ENCODE measurements around the gene RIGI. TPM values are rescaled to one million over a fixed set of nuclear protein-coding genes. Genes with fewer than 3 reads are reported as not detected.
A peak's percentile ranks its signal among the peaks of the same experiment; 100 is the strongest.
"Not testable (repeated sequence)": the region's sequence is repeated elsewhere in the genome, so short reads cannot be mapped to it uniquely, and the experiment has no call there.

Gene RIGI
- 1 to 10 TPM; 3.7 to 10.0 (median 6.8) TPM for polyA plus RNA-seq (ENCODE audit: insufficient read length in 10 of 10)
- long read RNA-seq, donor 1, full-length matches to known transcripts: 1 of 37 reads
- long read RNA-seq, donor 1, partial matches to known transcripts: 36 of 37 reads
- long read RNA-seq, donor 1, other reads (novel, unspliced or antisense): 0 of 37 reads
- long read RNA-seq, donor 2, full-length matches to known transcripts: 1 of 1 reads
- long read RNA-seq, donor 2, partial matches to known transcripts: 0 of 1 reads
- long read RNA-seq, donor 2, other reads (novel, unspliced or antisense): 0 of 1 reads
- long read RNA-seq, donor 3: 0 reads
- long read RNA-seq, donor 4, full-length matches to known transcripts: 1 of 1 reads
- long read RNA-seq, donor 4, partial matches to known transcripts: 0 of 1 reads
- long read RNA-seq, donor 4, other reads (novel, unspliced or antisense): 0 of 1 reads
- long read RNA-seq, donor 5: 0 reads
- long read RNA-seq, donor 6: 0 reads
- long read RNA-seq, donor 7, full-length matches to known transcripts: 1 of 1 reads
- long read RNA-seq, donor 7, partial matches to known transcripts: 0 of 1 reads
- long read RNA-seq, donor 7, other reads (novel, unspliced or antisense): 0 of 1 reads
- long read RNA-seq, donor 8: 0 reads
- long read RNA-seq, donor 9: 0 reads

DNA sequence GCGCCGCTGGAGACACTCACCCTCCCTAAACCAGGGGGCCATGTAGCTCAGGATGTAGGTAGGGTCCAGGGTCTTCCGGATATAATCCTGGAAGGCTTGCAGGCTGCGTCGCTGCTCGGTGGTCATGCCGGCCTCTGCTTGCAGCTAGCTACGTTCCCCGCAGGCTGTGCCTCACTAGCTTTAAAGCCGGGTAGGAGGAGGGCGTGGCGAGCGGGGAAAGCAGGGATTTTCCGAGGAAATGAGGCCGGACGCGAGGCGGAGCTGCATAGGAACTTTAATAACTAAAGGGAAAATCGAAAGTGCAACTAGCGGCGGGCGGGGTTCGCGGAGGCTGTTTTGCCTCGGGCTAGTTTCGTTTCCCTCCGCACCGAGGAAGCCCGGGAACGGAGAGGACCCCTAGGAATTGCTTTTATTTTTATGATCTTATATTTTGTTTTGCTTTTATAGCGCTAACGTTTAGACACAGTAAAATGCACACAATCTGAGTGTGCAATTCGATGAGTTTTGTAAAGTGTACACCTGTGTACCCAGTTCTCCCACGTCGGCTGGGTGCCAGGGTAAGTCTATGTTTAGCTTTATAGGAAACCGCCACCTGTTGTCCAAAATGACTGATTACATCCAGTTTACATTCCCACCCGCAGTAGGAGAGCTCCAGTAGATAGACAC is at the start of gene RIGI:
Gene RIGI, minus strand, starts transcription at position 156 of the 666 bp plus-strand sequence. Its CDS starts 30 bp downstream, at position 126.
- DNase-seq: peak; percentile 87 to 96 (median 93)

- no peak for DNase-seq
These were observed 48.9 kb upstream of the RIGI start for GRCh38 chr9:32574858-32575257.

DNA sequence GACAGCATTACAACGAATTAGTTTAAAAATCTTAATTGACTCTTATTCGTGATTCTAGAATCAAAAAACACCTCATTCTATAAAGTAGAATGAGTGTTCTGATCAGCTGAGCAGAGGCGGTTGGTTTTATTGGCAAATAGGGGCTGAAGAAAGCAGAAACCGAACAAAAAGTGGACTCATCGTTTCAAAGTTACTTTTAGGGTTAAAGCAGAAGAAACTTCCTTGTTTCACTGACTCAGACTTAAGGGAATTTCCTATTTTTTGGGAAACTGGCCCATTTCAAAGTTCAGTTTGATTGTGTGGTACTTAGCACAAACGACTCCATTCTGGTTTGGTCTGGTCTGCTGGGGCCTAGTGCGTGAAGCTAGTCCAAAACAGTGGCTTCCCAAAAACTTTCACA is 47.8 kb upstream of the RIGI start:
- no peak for DNase-seq

DNA sequence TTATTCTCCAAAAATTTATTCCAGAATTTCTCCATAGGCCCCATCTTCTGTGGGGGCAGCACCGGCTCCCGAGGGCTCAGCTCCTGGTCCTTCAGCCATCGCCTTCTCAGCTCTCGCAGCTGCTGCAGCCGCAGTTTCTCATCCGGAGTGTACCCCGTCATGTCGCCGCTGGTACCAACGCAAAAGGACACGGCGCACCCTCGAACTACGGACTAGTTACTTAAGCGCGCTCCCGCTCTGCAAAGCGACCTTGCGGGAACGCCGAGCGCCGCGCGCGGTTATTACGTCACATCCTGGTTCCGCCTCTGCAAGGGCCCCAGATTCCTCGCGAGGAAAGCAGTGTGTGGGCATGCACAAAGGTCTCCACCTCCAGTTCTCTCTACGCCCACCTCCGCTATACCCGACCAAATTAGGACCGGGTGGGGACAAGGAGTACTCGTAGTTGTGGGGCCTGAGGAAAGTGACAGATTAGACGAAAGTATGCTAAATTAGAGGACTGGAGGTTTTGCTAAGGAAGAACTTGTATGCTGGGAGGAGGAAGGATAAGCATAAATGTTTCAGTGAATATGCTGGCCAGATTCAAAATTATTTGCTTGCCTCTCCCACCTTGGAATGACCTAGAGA is 47.0 kb upstream of the RIGI start, which contains the start of gene NDUFB6:
Gene NDUFB6, minus strand, starts transcription at position 260 of the 624 bp plus-strand sequence. Its CDS starts 99 bp downstream, at position 161.
- DNase-seq: peak; percentile 93 to 98 (median 96)

DNA sequence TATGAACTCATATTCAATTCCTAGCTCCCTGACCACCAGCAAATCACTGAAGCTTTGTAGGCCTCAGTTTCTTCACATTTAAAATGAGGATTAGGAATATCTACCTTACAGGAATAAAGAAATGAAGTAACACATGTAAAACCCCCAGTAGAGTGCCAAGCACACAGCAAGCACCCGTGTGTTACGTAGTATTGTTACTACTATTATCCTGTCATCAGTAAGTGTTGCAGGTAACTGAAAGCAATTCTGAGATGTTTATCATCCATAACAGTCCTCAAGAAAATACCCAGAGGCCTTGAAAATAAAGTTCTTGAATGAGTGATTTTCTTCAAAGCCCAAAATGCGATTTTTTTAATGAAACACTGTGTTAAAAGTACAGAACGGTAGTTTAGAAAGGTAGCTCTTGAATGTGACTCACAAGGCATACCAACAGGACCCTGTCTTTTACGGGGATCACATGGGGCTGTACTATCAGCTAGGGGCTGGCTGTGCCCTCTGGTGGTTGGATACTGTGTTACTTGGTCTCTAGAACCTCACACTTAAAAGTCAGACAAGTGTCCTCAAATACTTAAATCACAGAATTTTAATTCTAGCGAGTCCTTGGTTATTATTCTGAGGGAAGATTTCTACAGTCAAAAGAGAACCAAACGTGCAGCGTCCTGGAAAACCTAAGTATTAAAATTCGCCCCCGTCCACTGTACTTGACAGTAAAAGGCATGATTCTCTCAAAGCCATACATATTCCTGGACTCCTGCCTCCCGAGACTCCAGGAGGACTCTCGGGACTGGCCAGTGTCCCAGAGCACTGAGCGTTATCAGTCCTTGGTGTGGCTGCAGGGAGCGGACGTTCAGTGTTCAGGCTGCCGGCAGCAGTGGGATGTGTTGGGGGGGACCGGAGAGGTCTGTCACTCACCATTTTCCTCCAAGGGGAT is 46.2 kb upstream of the RIGI start:
- DNase-seq: peak; percentile 40 to 71 (median 56)

DNA sequence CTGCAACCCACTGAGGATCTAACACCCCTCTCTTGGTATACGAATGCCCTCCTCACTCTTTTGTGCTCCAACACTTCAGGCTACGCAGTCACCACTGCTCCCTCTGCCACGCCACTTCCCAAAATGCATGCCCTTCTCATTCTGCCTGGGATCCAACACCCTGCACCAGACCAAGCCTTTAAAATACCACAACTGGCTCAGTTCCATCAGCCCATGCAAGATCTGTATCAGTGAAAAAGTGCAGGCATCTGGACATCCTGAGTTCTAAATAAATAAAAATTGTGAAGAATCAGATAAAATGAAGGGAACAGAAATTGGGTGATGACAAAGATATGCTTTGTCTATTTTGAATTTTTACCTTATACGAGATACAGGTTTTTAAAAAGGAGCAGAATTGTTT is 44.3 kb upstream of the RIGI start:
- no peak for DNase-seq

- no peak for DNase-seq
These were observed 40.8 kb upstream of the RIGI start for GRCh38 chr9:32566770-32567169.

- no peak for DNase-seq
These were observed 40.0 kb upstream of the RIGI start for GRCh38 chr9:32565967-32566366.

DNA sequence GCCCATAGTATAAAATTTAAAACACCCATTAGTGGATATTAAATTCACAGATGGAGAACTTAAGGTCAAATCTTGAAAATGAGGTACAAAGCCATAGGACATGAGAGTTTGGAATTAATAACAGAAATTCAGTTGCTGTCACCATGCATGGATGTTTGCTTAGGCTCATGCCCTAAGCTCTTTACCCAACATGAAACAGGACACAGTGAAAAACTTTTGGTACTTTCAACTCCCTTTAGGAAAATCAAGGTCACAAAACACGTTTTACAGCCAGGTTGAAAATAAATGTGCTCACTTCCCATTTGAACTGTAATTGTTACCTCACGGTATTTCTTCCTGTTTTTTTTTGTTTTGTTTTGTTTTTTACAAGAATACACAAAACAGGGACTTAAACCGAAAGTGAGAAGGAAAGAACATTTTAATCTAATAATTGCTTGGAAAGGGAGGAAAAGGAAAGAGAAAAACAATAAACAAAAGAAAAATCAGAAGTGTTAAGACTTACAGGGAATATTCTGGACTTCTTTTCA is 32.5 kb upstream of the RIGI start:
- no peak for DNase-seq

- no peak for DNase-seq
These were observed 28.6 kb upstream of the RIGI start for GRCh38 chr9:32554591-32554990.

DNA sequence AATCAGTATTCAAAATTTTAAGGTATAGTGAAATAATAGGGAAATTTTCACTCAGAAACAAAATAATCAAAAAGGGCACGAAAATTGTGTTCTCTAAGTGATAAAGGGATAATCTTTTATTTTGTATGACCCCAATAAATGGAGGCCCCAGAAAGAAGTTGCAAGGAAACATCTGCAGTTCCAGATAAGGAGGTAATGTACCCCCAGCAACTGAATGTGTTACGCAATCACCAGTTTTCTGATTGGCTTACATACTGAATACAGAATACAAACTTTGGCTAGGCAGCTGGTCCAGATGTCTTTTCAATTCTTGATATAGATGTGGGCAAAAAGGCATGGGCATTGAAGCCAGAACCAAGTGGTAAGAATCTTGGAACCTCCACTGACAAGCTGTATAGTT is 28.1 kb upstream of the RIGI start:
- no peak for DNase-seq

DNA sequence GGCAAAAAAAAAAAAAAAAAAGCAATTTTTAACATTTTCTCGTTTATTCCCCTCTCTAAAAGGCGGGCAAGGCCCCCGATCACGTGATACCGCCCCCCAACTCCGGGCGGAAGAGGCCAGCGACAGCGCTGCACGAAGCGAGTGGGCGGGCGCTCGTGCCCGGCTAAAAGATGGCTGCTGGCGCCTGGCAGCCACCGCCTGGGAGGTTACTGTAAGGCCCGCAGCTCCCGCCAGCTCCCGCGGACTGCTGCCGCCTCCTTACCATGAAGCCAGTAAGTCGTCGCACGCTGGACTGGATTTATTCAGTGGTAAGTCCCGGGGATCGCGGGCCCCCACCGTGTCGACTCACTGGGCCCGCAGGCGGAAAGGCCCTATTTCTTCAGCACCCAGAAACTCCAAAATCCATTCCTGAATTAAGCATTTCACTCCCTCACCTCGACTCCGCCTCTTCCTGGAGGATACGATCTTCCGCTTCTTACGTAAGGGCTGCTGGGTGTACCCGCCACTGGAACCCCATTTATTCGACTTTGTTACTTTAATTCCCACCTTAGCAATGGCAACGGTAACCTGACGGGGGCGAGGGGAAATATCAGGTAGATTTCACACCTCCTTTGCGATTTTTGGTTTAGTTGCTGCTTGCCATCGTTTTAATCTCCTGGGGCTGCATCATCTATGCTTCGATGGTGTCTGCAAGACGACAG is 26.3 kb upstream of the RIGI start, which contains the start of the genes SMIM27 and TOPORS:
Gene SMIM27, plus strand, starts transcription at position 156 of the 701 bp plus-strand sequence. Its CDS starts 108 bp downstream, at position 264.
Gene TOPORS, minus strand, starts transcription at position 415 of the 701 bp plus-strand sequence. Its CDS starts 150 bp downstream, at position 265.
- DNase-seq: peak; percentile 93 to 98 (median 96)

DNA sequence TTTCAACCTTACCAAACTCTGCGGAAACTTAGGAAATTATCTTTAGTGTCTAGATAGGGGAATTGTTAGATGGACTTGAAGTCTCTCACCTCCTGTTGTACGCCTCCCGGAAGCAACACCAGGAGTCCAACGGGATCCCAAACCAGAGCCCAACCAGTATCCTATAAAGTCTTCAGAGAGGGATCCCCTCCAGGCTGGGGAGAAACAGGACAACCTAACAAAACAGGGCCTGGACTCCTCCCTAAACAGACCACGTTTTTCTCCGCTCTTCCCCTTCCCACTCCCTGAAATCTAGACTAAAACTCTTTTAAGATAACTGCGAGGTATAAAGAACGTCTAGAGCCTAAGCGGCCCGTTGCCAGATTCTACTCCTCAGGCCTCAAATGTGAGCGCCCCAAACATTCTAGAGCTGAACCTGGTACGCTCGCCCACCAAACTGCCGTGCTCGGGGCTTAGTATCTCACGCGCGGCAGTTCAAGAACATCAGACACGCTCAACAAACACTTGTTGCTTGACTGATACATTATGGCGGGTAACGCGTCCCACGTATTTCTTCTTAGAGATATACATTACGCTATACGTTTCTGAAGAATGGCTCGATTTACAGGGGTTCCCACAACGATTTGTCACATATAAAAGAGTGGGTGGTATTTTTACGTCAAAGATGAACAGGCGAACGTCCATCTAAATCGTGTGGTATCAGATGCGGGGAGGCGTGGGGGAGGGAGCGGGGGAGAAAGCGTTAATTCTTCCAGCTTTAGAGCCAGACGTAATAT is 25.5 kb upstream of the RIGI start:
- DNase-seq: peak in 2 of 3 donors; percentile 22 to 51

- DNase-seq: peak; percentile 93 to 98 (median 96)
These were observed 24.7 kb upstream of the RIGI start for GRCh38 chr9:32550562-32551275.

GRCh38 chr9:32550150-32550561 is 24.2 kb upstream of the RIGI start:
- no peak for DNase-seq

GRCh38 chr9:32548213-32548612 is 22.2 kb upstream of the RIGI start:
- not testable (repeated sequence) for DNase-seq

DNA sequence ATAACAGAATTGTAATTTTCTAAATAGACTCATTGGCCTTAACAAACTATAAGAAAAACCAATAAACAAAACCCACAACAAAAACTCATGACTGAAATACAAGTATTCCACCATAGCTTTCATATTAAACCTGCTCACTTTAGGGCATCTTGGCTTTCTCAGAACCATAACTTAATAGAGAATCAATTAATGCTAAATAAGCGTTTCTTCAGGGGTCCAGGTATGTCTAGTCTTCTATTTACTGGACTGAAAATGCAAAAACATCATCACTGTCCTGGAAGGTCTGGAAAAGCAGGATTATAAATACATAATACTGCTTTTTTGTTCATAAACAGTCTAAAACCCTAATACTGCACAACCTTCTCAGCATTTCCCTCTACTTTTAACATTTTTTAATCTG is 19.9 kb upstream of the RIGI start:
- DNase-seq: no peak

DNA sequence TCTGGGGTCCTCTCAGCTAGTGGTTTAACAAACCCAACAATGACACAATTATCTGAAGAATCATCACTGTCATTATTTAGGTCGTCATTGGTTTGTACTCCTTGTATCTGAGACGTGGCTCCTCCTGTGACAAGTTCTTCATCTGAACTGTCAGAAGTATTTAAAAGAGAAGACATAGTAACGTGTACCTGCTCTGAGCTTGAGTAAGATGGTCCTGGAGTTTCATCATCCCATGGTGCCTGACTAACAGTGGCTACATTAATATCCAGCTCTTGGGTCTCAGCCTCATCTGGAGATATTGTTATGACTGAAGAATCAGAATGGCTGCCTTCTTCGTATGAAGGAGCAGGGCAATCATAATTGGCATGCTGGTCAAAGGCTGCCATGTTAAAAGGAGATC is 17.1 kb upstream of the RIGI start:
- DNase-seq: no peak

All from muscle of back (tissue), 13 donors.